Skeletal muscle satellite cell (primary cell): Measurements from ENCODE around the gene PROX1.

Experiments
- H3K27me3 ChIP-seq: 2 replicates; pipeline ENCODE4 v1.7.0; 2013; ENCODE audit warnings: low read length; ENCODE audit not compliant: control insufficient read depth, insufficient read depth
- H3K36me3 ChIP-seq: 2 replicates; pipeline ENCODE4 v1.7.0; 2013; ENCODE audit warnings: mild to moderate bottlenecking, control low read depth, low read length; ENCODE audit not compliant: insufficient read depth
- H3K4me1 ChIP-seq: 2 replicates; pipeline ENCODE4 v1.7.0; 2013; ENCODE audit warnings: low read length; ENCODE audit not compliant: control insufficient read depth, insufficient read depth
- H3K4me2 ChIP-seq: 2 replicates; pipeline ENCODE4 v1.7.0; 2013; ENCODE audit warnings: mild to moderate bottlenecking, low read length
- H3K4me3 ChIP-seq: 2 replicates; pipeline ENCODE4 v1.7.0; 2013; ENCODE audit warnings: low read length
- H3K9ac ChIP-seq: 2 replicates; pipeline ENCODE4 v1.7.0; 2013; ENCODE audit warnings: mild to moderate bottlenecking, low read depth, low read length, moderate library complexity
- H3K9me3 ChIP-seq: replicated peaks from 2 replicates; pipeline ENCODE4 v1.7.0; 2013; ENCODE audit warnings: mild to moderate bottlenecking, control low read depth, low read length

PROX1 gene

GRCh38 chr1:213962508-213962907 is 25.3 kb upstream of the PROX1 start:
- Histone ChIP-seq H3K36me3 (no peaks in the 10 kb centered on the region), H3K4me3 (no peak overlapping the region), H3K9me3 (no peaks in the 10 kb centered on the region), H3K4me1 (no peaks in the 10 kb centered on the region), H3K27me3 (peaks cover 9% of the 10 kb centered on the region), H3K9ac (no peak overlapping the region), H3K4me2 (no peak overlapping the region)

GRCh38 chr1:213966122-213966521 is 21.7 kb upstream of the PROX1 start:
- H3K9ac ChIP-seq, result no peak overlapping the region
- no peak overlapping the region for H3K4me3 ChIP-seq
- no peaks in the 10 kb centered on the region for H3K9me3 ChIP-seq
- no peaks in the 10 kb centered on the region for H3K4me1 ChIP-seq
- no peak overlapping the region for H3K4me2 ChIP-seq
- H3K27me3 ChIP-seq, result peaks cover 12% of the 10 kb centered on the region
- no peaks in the 10 kb centered on the region for H3K36me3 ChIP-seq

- no peak overlapping the region for H3K4me3 ChIP-seq
- no peaks in the 10 kb centered on the region for H3K4me1 ChIP-seq
- no peak overlapping the region for H3K9ac ChIP-seq
- no peak overlapping the region for H3K4me2 ChIP-seq
- no peaks in the 10 kb centered on the region for H3K36me3 ChIP-seq
- H3K27me3 ChIP-seq, result peaks cover 12% of the 10 kb centered on the region
- no peaks in the 10 kb centered on the region for H3K9me3 ChIP-seq
These were observed 19.5 kb upstream of the PROX1 start for GRCh38 chr1:213968146-213968825.

- Histone ChIP-seq H3K9ac (no peak overlapping the region), H3K4me3 (no peak overlapping the region), H3K4me2 (no peak overlapping the region), H3K36me3 (no peaks in the 10 kb centered on the region), H3K4me1 (no peaks in the 10 kb centered on the region), H3K27me3 (peaks cover 12% of the 10 kb centered on the region), H3K9me3 (no peaks in the 10 kb centered on the region)
These were observed 17.7 kb upstream of the PROX1 start for GRCh38 chr1:213969958-213970555.

- Histone ChIP-seq H3K9ac (no peak overlapping the region), H3K36me3 (no peaks in the 10 kb centered on the region), H3K9me3 (no peaks in the 10 kb centered on the region), H3K4me3 (no peak overlapping the region), H3K4me2 (no peak overlapping the region), H3K27me3 (peaks cover 11% of the 10 kb centered on the region), H3K4me1 (no peaks in the 10 kb centered on the region)
These were observed 15.6 kb upstream of the PROX1 start for GRCh38 chr1:213972141-213972540.

DNA sequence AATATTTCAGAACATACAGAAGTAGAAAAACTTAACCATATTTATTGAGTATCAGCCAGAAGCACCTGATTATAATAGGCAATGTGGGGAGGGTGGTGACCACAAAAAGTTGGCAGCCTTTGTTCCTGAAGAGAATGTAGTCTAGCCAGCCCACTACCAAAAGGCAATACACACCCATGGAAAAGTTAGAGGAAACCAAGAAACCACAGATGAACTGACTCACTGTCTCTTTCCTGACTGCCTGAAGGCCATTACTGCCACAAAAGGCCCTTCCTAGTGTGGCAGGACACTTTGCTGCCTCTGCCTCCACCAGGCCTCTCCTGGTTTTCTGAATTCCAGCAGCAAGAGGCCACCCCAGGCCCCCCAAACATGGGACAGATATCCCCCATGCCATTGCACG is 14.6 kb upstream of the PROX1 start:
- peaks cover 11% of the 10 kb centered on the region for H3K27me3 ChIP-seq
- no peaks in the 10 kb centered on the region for H3K9me3 ChIP-seq
- no peaks in the 10 kb centered on the region for H3K36me3 ChIP-seq
- no peak overlapping the region for H3K9ac ChIP-seq
- H3K4me1 ChIP-seq, result no peaks in the 10 kb centered on the region
- H3K4me2 ChIP-seq, result no peak overlapping the region
- H3K4me3 ChIP-seq, result no peak overlapping the region

GRCh38 chr1:213976665-213977485 is 10.9 kb upstream of the PROX1 start:
- no peaks in the 10 kb centered on the region for H3K9me3 ChIP-seq
- no peak overlapping the region for H3K4me2 ChIP-seq
- H3K36me3 ChIP-seq, result no peaks in the 10 kb centered on the region
- peaks cover 19% of the 10 kb centered on the region for H3K27me3 ChIP-seq
- no peak overlapping the region for H3K9ac ChIP-seq
- no peaks in the 10 kb centered on the region for H3K4me1 ChIP-seq
- no peak overlapping the region for H3K4me3 ChIP-seq

GRCh38 chr1:213977486-213977842 is 10.3 kb upstream of the PROX1 start:
- Histone ChIP-seq H3K4me1 (peaks cover 2% of the 10 kb centered on the region), H3K9me3 (no peaks in the 10 kb centered on the region)

DNA sequence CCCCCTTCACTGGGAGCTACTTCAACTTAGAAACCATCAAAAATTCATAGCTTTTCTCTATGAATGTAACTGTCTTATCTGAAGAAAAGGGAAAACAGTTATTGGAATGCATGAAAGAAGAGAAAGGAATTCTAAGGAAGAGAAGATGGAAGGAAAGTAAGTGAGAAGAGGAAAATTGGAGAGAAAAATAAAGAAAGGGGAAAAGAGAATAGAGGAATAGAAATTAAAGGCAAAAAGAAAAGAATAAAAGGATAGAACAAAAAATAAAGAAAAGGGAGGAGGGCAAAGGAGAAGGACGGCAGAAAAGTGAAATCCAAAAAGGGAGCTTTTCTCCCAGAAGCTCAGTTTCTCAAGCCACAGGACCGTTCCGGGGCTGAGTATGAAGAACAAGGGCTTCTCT is 9.9 kb upstream of the PROX1 start:
- H3K27me3 ChIP-seq, result peaks cover 26% of the 10 kb centered on the region
- H3K4me3 ChIP-seq, result no peak overlapping the region
- H3K4me2 ChIP-seq, result no peak overlapping the region
- no peaks in the 10 kb centered on the region for H3K9me3 ChIP-seq
- H3K9ac ChIP-seq, result no peak overlapping the region
- no peaks in the 10 kb centered on the region for H3K36me3 ChIP-seq
- peaks cover 6% of the 10 kb centered on the region for H3K4me1 ChIP-seq

More at GRCh38 chr1:213977486-213977842, 10.3 kb upstream of the PROX1 start:
- Histone ChIP-seq H3K27me3 (peaks cover 25% of the 10 kb centered on the region), H3K4me2 (no peak overlapping the region), H3K9ac (no peak overlapping the region), H3K4me3 (no peak overlapping the region), H3K36me3 (no peaks in the 10 kb centered on the region)

- Histone ChIP-seq H3K4me1 (peaks cover 13% of the 10 kb centered on the region), H3K36me3 (no peaks in the 10 kb centered on the region), H3K27me3 (peaks cover 44% of the 10 kb centered on the region), H3K4me3 (no peak overlapping the region), H3K9me3 (no peaks in the 10 kb centered on the region), H3K9ac (no peak overlapping the region), H3K4me2 (no peak overlapping the region)
These were observed 7.8 kb upstream of the PROX1 start for GRCh38 chr1:213979751-213980586.

GRCh38 chr1:213980906-213981305 is 6.9 kb upstream of the PROX1 start:
- H3K27me3 ChIP-seq, result peaks cover 52% of the 10 kb centered on the region
- no peak overlapping the region for H3K9ac ChIP-seq
- peaks cover 13% of the 10 kb centered on the region for H3K4me1 ChIP-seq
- H3K9me3 ChIP-seq, result no peaks in the 10 kb centered on the region
- no peak overlapping the region for H3K4me2 ChIP-seq
- H3K36me3 ChIP-seq, result no peaks in the 10 kb centered on the region
- no peak overlapping the region for H3K4me3 ChIP-seq
